Fibroblast of villous mesenchyme (primary cell): ENCODE results near the gene HNRNPF. TPM values are rescaled to one million over a fixed set of nuclear protein-coding genes. Genes with fewer than 3 reads are reported as not detected.
"Not testable (repeated sequence)": the region's sequence is repeated elsewhere in the genome, so short reads cannot be mapped to it uniquely, and the experiment has no call there.

Experiments used
- DNase-seq: peaks from one replicate; pipeline ENCODE4 v3.0.0-alpha.2; 2010; ENCODE audit warnings: low read depth
- H3K4me3 ChIP-seq: 2 replicates; pipeline ENCODE4 v1.5.1; 2011; ENCODE audit warnings: low read depth, mild to moderate bottlenecking, low read length
- CTCF ChIP-seq: IDR thresholded peaks from 2 replicates; pipeline ENCODE4 v1.5.1; 2012; ENCODE audit warnings: low read depth, mild to moderate bottlenecking, low read length; ENCODE audit not compliant: insufficient read depth
- total RNA-seq: library from RNA; depleted of rRNA; stranded (reverse); fragments of >200 nt; gene quantifications from 2 replicates; pipeline ENCODE4 v1.2.3, GENCODE V29; 2012

Gene HNRNPF
- total RNA-seq, 1 donor = 203 TPM

GRCh38 chr10:43427166-43427825, 18.3 kb upstream of the HNRNPF start:
- no peak overlapping the region for H3K4me3 ChIP-seq
- no peak for TF ChIP-seq CTCF
- DNase-seq = no peak

- not testable (repeated sequence) for DNase-seq, H3K4me3 ChIP-seq
These were observed 17.5 kb upstream of the HNRNPF start for GRCh38 chr10:43426476-43426875.

GRCh38 chr10:43424416-43424815, 15.4 kb upstream of the HNRNPF start:
- no peak overlapping the region for H3K4me3 ChIP-seq
- TF ChIP-seq CTCF = no peak
- DNase-seq = no peak

- not testable (repeated sequence) for H3K4me3 ChIP-seq, DNase-seq
These were observed 13.0 kb upstream of the HNRNPF start for GRCh38 chr10:43421944-43422343.

GRCh38 chr10:43421519-43421918, 12.5 kb upstream of the HNRNPF start:
- DNase-seq = no peak
- peak overlapping the region; percentile 59 for H3K4me3 ChIP-seq

GRCh38 chr10:43421201-43421507, 12.2 kb upstream of the HNRNPF start:
- H3K4me3 ChIP-seq = peak overlapping the region; percentile 59
- no peak for DNase-seq
- TF ChIP-seq CTCF = no peak

More at GRCh38 chr10:43421519-43421918, 12.5 kb upstream of the HNRNPF start:
- no peak for TF ChIP-seq CTCF

- DNase-seq = peak; percentile 98
- peak; percentile 14 for TF ChIP-seq CTCF
These were observed 11.6 kb upstream of the HNRNPF start for GRCh38 chr10:43420369-43421200.

GRCh38 chr10:43419997-43420368, 11.0 kb upstream of the HNRNPF start:
- no peak for TF ChIP-seq CTCF
- DNase-seq = no peak
- H3K4me3 ChIP-seq = peak overlapping the region; percentile 62

More at GRCh38 chr10:43420369-43421200, 11.6 kb upstream of the HNRNPF start:
- peak overlapping the region; percentile 62 for H3K4me3 ChIP-seq
